NT2/D1 (cell line): ENCODE results near the gene EFCAB8.

Source experiments
- DNase-seq: peaks from one replicate; pipeline ENCODE4 v3.0.0-alpha.2; 2011; ENCODE audit warnings: low read depth, low spot score
- H3K27me3 ChIP-seq: 2 replicates; pipeline ENCODE4 v1.6.0; 2011; ENCODE audit warnings: mild to moderate bottlenecking; ENCODE audit not compliant: insufficient read length, insufficient read depth
- H3K36me3 ChIP-seq: 2 replicates; pipeline ENCODE4 v1.6.1; 2011; ENCODE audit warnings: mild to moderate bottlenecking, low read length, mixed read lengths; ENCODE audit not compliant: insufficient read depth, insufficient read length
- H3K4me1 ChIP-seq: 2 replicates; pipeline ENCODE4 v1.5.1; 2011; ENCODE audit not compliant: insufficient read depth, insufficient read length
- H3K4me3 ChIP-seq: 2 replicates; pipeline ENCODE4 v1.5.1; 2011; ENCODE audit warnings: low read depth; ENCODE audit not compliant: insufficient read length
- H3K9ac ChIP-seq: 2 replicates; pipeline ENCODE4 v1.6.0; 2011; ENCODE audit warnings: low read depth; ENCODE audit not compliant: insufficient read length
- H3K9me3 ChIP-seq: 2 replicates; pipeline ENCODE4 v1.5.1; 2011; ENCODE audit warnings: mild to moderate bottlenecking, low read length; ENCODE audit not compliant: insufficient read depth
- SUZ12 ChIP-seq: IDR thresholded peaks from 2 replicates; pipeline ENCODE4 v1.6.1; 2011; ENCODE audit not compliant: insufficient read length, insufficient read depth; ENCODE audit errors: extremely low read depth
- YY1 ChIP-seq: IDR thresholded peaks from 2 replicates; pipeline ENCODE4 v1.6.1; 2011; ENCODE audit not compliant: insufficient read length, insufficient read depth
- ZNF274 ChIP-seq: IDR thresholded peaks from 2 replicates; pipeline ENCODE4 v1.6.1; 2011; ENCODE audit warnings: mild to moderate bottlenecking, low read depth, low read length

Gene EFCAB8

GRCh38 chr20:32822225-32822624, 36.5 kb upstream of the EFCAB8 start:
- no peak for DNase-seq
- H3K4me1 ChIP-seq = peaks cover 5% of the 10 kb centered on the region
- no peak overlapping the region for H3K9ac ChIP-seq
- H3K36me3 ChIP-seq = peaks cover 23% of the 10 kb centered on the region
- H3K9me3 ChIP-seq = no peaks in the 10 kb centered on the region
- no peak overlapping the region for H3K4me3 ChIP-seq
- TF ChIP-seq YY1 = no peak
- no peak for TF ChIP-seq SUZ12
- no peak for TF ChIP-seq ZNF274
- no peaks in the 10 kb centered on the region for H3K27me3 ChIP-seq

GRCh38 chr20:32823078-32823477, 35.6 kb upstream of the EFCAB8 start:
- H3K4me3 ChIP-seq = no peak overlapping the region
- no peaks in the 10 kb centered on the region for H3K9me3 ChIP-seq
- no peak overlapping the region for H3K9ac ChIP-seq
- peaks cover 5% of the 10 kb centered on the region for H3K4me1 ChIP-seq
- no peak for TF ChIP-seq SUZ12
- TF ChIP-seq ZNF274 = no peak
- no peak for TF ChIP-seq YY1
- DNase-seq = no peak
- peaks cover 29% of the 10 kb centered on the region for H3K36me3 ChIP-seq
- H3K27me3 ChIP-seq = no peaks in the 10 kb centered on the region

DNA sequence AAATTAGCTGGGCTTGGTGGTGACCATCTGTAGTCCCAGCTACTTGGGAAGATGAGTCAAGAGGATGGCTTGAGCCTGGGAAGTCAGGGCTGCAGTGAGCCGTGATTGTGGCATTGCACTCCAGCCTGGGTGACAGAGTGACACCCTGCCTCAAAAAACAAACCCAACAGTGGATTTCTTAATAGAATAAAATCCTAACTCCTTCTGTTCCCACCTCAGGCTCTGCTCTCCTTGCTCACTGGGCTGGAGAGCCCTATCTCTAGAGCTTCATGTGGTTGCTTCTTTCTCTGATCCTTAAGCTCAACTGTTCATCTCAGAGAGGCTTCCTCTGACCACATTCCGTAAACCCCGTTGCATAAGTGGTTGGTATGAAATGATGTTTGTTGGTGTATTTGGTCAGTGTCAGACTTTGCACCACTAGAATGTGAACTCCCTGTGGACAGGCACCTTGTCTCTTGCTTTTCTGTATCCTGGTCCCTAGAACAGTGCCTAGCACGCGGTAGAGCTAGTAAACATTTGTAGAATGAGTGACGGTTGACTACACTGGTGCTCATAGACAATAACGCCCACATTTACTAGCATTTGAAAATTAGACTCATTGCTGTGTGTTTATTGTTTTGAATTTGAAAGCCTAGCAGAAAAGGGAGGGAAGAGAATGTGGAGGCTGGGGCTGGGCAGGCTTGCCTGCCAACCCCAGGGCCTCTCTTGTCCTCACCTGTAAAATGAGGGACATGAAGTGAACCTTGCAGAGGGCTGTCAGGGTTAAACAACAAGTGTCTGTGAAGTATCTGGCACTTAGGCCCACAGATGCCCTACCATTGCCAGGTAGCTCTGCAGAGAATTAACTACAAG, 34.8 kb upstream of the EFCAB8 start:
- Histone ChIP-seq H3K4me3 (no peak overlapping the region), H3K4me1 (peaks cover 5% of the 10 kb centered on the region), H3K27me3 (no peaks in the 10 kb centered on the region), H3K36me3 (peaks cover 38% of the 10 kb centered on the region), H3K9ac (no peak overlapping the region), H3K9me3 (no peaks in the 10 kb centered on the region)
- DNase-seq = no peak
- TF ChIP-seq SUZ12 (no peak), YY1 (no peak), ZNF274 (no peak)

DNA sequence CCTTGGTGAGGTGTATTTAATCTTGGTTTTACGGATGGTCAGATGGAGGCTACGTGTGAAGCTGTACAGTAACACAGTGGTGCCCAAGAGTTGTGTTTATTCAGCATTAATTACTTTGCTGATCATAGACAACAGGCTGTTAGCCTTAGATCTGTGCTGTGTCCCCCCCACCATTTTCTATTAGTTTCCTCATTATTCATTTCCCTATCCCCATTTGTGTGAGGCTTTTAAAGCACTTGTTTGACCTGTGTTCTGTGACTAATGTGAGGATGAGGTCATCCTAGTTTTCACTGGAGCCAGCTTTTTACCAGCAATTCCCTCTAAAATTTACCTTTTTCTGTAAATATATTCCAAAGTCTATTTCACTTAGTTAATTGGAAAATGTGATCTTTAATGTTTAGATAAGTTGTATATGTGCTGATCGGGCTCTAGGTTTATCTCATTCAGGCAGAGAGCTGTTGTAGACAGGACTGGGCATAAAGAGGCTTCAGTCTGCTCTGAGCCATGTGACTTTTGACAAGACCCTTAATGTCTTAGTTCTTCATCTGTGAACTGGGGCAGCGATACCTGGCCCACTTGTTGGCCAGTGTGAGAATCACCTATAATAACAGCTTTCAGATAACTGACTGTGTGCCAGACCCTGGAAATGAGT, 30.6 kb upstream of the EFCAB8 start:
- DNase-seq = no peak
- Histone ChIP-seq H3K36me3 (peaks cover 62% of the 10 kb centered on the region), H3K9ac (no peak overlapping the region), H3K27me3 (no peaks in the 10 kb centered on the region), H3K9me3 (no peaks in the 10 kb centered on the region), H3K4me3 (no peak overlapping the region), H3K4me1 (no peaks in the 10 kb centered on the region)
- TF ChIP-seq SUZ12 (no peak), YY1 (no peak), ZNF274 (no peak)

DNA sequence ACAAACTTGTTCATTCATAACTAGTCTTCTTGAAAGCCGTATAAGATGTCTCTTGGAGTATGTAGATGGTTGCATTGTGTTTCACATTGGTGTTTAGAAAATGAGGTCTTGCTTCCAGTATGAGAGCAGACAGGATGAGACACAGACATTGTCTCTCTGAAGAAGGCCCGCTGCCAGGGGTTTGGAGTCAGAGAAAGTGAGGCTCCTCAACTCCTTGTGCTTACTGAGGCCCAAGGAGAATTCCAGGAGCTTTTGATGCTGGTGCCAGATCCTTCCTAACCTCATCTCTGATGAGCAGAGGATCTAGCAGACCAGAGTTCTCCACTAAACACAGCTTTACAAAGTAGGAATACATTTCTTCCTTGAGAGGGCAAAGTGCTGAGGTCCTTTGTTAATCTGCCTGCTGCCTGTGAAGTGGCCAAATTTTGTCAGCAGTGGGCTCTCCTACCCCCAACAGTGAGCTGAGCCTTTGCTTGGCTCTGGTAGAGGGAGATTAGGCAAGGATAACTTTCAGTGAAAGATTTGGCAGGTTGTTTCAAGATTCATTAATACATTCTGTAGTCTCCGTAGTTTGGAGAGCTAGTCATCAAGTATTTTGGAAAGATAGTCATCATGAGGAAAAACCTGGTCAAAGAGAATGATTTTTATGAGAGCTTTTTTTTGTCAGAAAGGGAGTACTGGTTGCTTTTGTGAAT, 29.3 kb upstream of the EFCAB8 start:
- no peaks in the 10 kb centered on the region for H3K27me3 ChIP-seq
- DNase-seq = no peak
- H3K4me1 ChIP-seq = no peaks in the 10 kb centered on the region
- no peak overlapping the region for H3K4me3 ChIP-seq
- TF ChIP-seq SUZ12 = no peak
- no peak for TF ChIP-seq ZNF274
- no peak overlapping the region for H3K9ac ChIP-seq
- H3K36me3 ChIP-seq = peaks cover 75% of the 10 kb centered on the region
- H3K9me3 ChIP-seq = no peaks in the 10 kb centered on the region

DNA sequence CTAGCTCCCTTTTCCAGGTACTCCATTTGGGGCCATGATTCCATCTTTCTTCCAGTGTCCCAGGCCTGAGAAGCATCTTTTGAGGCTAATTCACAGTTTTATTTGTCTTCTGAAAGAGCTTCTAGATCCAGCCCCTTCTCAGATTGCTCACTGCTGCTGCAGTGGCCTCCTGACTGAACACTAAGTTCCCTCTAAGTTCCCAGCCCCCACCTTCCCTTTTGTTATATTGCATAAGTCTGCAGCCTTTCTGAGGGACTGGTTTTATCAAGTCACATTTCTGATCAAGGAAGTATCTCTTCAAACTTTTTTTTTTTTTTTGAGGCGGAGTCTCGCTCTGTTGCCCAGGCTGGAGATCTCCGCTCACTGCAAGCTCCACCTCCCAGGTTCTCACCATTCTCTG, 28.3 kb upstream of the EFCAB8 start:
- TF ChIP-seq ZNF274 (no peak), YY1 (no peak), SUZ12 (no peak)
- Histone ChIP-seq H3K4me3 (no peak overlapping the region), H3K36me3 (peaks cover 82% of the 10 kb centered on the region), H3K9me3 (no peaks in the 10 kb centered on the region), H3K4me1 (no peaks in the 10 kb centered on the region), H3K9ac (no peak overlapping the region), H3K27me3 (no peaks in the 10 kb centered on the region)
- DNase-seq = no peak

GRCh38 chr20:32831982-32832381, 26.7 kb upstream of the EFCAB8 start:
- no peaks in the 10 kb centered on the region for H3K9me3 ChIP-seq
- H3K36me3 ChIP-seq = peaks cover 85% of the 10 kb centered on the region
- H3K9ac ChIP-seq = no peak overlapping the region

More at GRCh38 chr20:32831982-32832381, 26.7 kb upstream of the EFCAB8 start:
- Histone ChIP-seq H3K4me3 (no peak overlapping the region), H3K27me3 (no peaks in the 10 kb centered on the region), H3K4me1 (no peaks in the 10 kb centered on the region)
- no peak for TF ChIP-seq SUZ12
- TF ChIP-seq YY1 = no peak
- no peak for TF ChIP-seq ZNF274
- DNase-seq = no peak
